GM23248 (cell line): ENCODE measurements around the gene CEP152. TPM values are rescaled to one million over a fixed set of nuclear protein-coding genes. Genes with fewer than 3 reads are reported as not detected.

ENCODE experiments used
- DNase-seq: peaks from one replicate; pipeline ENCODE4 v3.0.0-alpha.2; 2015
- H2AFZ ChIP-seq: fragments of 200-600 bp; sonication (generic); 2 replicates; pipeline ENCODE4 v1.6.1; 2016; ENCODE audit warnings: antibody characterized with exemption
- H3F3A ChIP-seq: fragments of 200-600 bp; sonication (generic); 2 replicates; pipeline ENCODE4 v1.6.1; 2016; ENCODE audit warnings: mild to moderate bottlenecking, antibody characterized with exemption, mixed run types; ENCODE audit not compliant: insufficient read depth
- H3K27ac ChIP-seq: fragments of 200-600 bp; sonication (generic); 2 replicates; pipeline ENCODE4 v1.5.1; 2016; ENCODE audit warnings: mild to moderate bottlenecking
- H3K27me3 ChIP-seq: fragments of 200-600 bp; sonication (generic); replicated peaks from 2 replicates; pipeline ENCODE4 v1.6.1; 2016; ENCODE audit warnings: mild to moderate bottlenecking; ENCODE audit not compliant: insufficient read depth
- H3K36me3 ChIP-seq: fragments of 200-600 bp; sonication (generic); 2 replicates; pipeline ENCODE4 v1.6.1; 2016; ENCODE audit warnings: low read depth, mild to moderate bottlenecking
- H3K4me1 ChIP-seq: fragments of 200-600 bp; sonication (generic); 2 replicates; pipeline ENCODE4 v1.6.1; 2016; ENCODE audit warnings: mild to moderate bottlenecking; ENCODE audit not compliant: insufficient read depth
- H3K4me2 ChIP-seq: fragments of 200-600 bp; sonication (generic); one replicate; pipeline ENCODE4 v1.6.1; 2016; ENCODE audit warnings: mild to moderate bottlenecking; ENCODE audit not compliant: unreplicated experiment
- H3K4me3 ChIP-seq: fragments of 200-600 bp; sonication (generic); 2 replicates; pipeline ENCODE4 v1.5.1; 2016; ENCODE audit warnings: mild to moderate bottlenecking
- H3K79me2 ChIP-seq: fragments of 200-600 bp; sonication (generic); 2 replicates; pipeline ENCODE4 v1.6.1; 2016; ENCODE audit warnings: mild to moderate bottlenecking; ENCODE audit not compliant: insufficient read depth
- H3K9ac ChIP-seq: fragments of 200-600 bp; sonication (generic); 2 replicates; pipeline ENCODE4 v1.6.1; 2016; ENCODE audit warnings: mild to moderate bottlenecking
- H3K9me2 ChIP-seq: fragments of 200-600 bp; sonication (generic); 2 replicates; pipeline ENCODE4 v1.6.1; 2016; ENCODE audit warnings: mixed run types, mild to moderate bottlenecking, moderate library complexity; ENCODE audit not compliant: insufficient read depth
- H3K9me3 ChIP-seq: fragments of 200-600 bp; sonication (generic); one replicate; pipeline ENCODE4 v1.6.1; 2017; ENCODE audit warnings: low read depth
- H4K20me1 ChIP-seq: fragments of 200-600 bp; sonication (generic); 2 replicates; pipeline ENCODE4 v1.6.0; 2016; ENCODE audit not compliant: insufficient read depth
- EZH2 ChIP-seq: fragments of 200-600 bp; sonication (generic); IDR thresholded peaks from 2 replicates; pipeline ENCODE4 v1.6.1; 2018; ENCODE audit warnings: antibody characterized with exemption, mild to moderate bottlenecking; ENCODE audit not compliant: insufficient read depth, poor library complexity, severe bottlenecking
- EZH2phosphoT487 ChIP-seq: fragments of 200-600 bp; sonication (generic); IDR thresholded peaks from 2 replicates; pipeline ENCODE4 v1.6.1; 2018; ENCODE audit warnings: antibody characterized with exemption, moderate library complexity, mild to moderate bottlenecking, low read depth; ENCODE audit not compliant: insufficient read depth
- WGBS, 2 experiments: methylation state at CpG; one replicate each; pipeline ENCODE4 v1.1.6; 2015 to 2017; ENCODE audit warnings: low lambda C conversion rate in 2 of 2, low coverage in 1 of 2; ENCODE audit errors: missing lambda C conversion rate in 2 of 2; 5-methylcytosine and 5-hydroxymethylcytosine counted together
- in situ Hi-C: fragments of 300-500 bp; cut with MboI; formaldehyde crosslinking; loops from 2 replicates; pipeline ENCODE4 v1.15.0; 2020
- polyA plus RNA-seq: library from polyadenylated mRNA; unstranded; fragments of >200 nt; fragmentation: Nextera tagmentation; extraction: Ambion mirVana; gene quantifications from 2 replicates; pipeline ENCODE4 v1.2.1, GENCODE V29; 2016
- total RNA-seq: library from RNA; depleted of rRNA; stranded (reverse); fragments of >200 nt; shearing (Covaris generic); gene quantifications from 2 replicates; pipeline ENCODE4 v1.2.3, GENCODE V29; 2014; rRNA removed

The CEP152 gene
- total RNA-seq (1.8 and 2.3 TPM in 2 replicates), polyA plus RNA-seq (3.6 and 3.9 TPM in 2 replicates)

- no peaks in the 10 kb centered on the region for H4K20me1 ChIP-seq
- TF ChIP-seq EZH2, result no peak
- no peak for TF ChIP-seq EZH2phosphoT487
- 1% methylated on average over 51 of the region's 51 CpGs for WGBS, 2 experiments
Measured at GRCh38 chr15:48810414-48811324, at the start of gene CEP152. Gene CEP152 (minus strand): TSS chr15:48811069. CDS start chr15:48805649, 5,420 bp downstream.

GRCh38 chr15:48859426-48859825 lies 48.6 kb upstream of the CEP152 start:
- Histone ChIP-seq H3K4me2 (peak overlapping the region; percentile 23), H3K79me2 (no peaks in the 10 kb centered on the region)
- WGBS, 2 experiments, result 89 to 91% methylated on average over 2 of the region's 2 CpGs

More at GRCh38 chr15:48810414-48811324, at the start of gene CEP152:
- no peaks in the 10 kb centered on the region for H3K9me3 ChIP-seq
- peak within 1 kb of the TSS; percentile 48 for H3K27ac ChIP-seq
- H3K4me2 ChIP-seq, result peak within 1 kb of the TSS; percentile 92
- peak within 1 kb of the TSS; percentile 96 for H2AFZ ChIP-seq
- peaks cover 34% of the 10 kb centered on the region for H3K79me2 ChIP-seq
- peaks cover 12% of the 10 kb centered on the region; the same call in 1 of the 2 replicates for H3K4me1 ChIP-seq
- no peaks in the 10 kb centered on the region for H3K9me2 ChIP-seq
- in situ Hi-C loops, result no loop called here
- H3K4me3 ChIP-seq, result peak within 1 kb of the TSS; percentile 95
- DNase-seq, result peak; percentile 99
- no peaks in the 10 kb centered on the region for H3K36me3 ChIP-seq
- H3F3A ChIP-seq, result no peaks in the 10 kb centered on the region; the same call in 1 of the 2 replicates
- no peaks in the 10 kb centered on the region for H3K27me3 ChIP-seq
- H3K9ac ChIP-seq, result peak within 1 kb of the TSS; percentile 86

GRCh38 chr15:48858401-48858800 lies 47.5 kb upstream of the CEP152 start:
- Histone ChIP-seq H3K27me3 (no peaks in the 10 kb centered on the region), H4K20me1 (no peaks in the 10 kb centered on the region), H3K4me1 (peaks cover 55% of the 10 kb centered on the region), H3K4me2 (peak overlapping the region; percentile 23), H2AFZ (peak overlapping the region; percentile 42; the same call in 1 of the 2 replicates), H3K9me3 (no peaks in the 10 kb centered on the region), H3K4me3 (no peak overlapping the region), H3K79me2 (no peaks in the 10 kb centered on the region), H3K36me3 (no peaks in the 10 kb centered on the region), H3K27ac (peak overlapping the region; percentile 24; the same call in 1 of the 2 replicates), H3K9ac (no peak overlapping the region), H3F3A (peaks cover 42% of the 10 kb centered on the region), H3K9me2 (no peaks in the 10 kb centered on the region)
- in situ Hi-C loops, result loop anchor here (25.0 kb wide), 2 partner anchors 554 to 1279 kb away; partner anchors contain the start of gene FGF7
- DNase-seq, result peak; percentile 70
- no peak for TF ChIP-seq EZH2phosphoT487
- TF ChIP-seq EZH2, result no peak
- 45 to 51% methylated on average over 2 of the region's 2 CpGs for WGBS, 2 experiments

More at GRCh38 chr15:48859426-48859825, 48.6 kb upstream of the CEP152 start:
- Histone ChIP-seq H4K20me1 (no peaks in the 10 kb centered on the region), H3K27ac (peak overlapping the region; percentile 24; the same call in 1 of the 2 replicates), H3K9ac (no peak overlapping the region), H3K27me3 (no peaks in the 10 kb centered on the region), H3K9me2 (no peaks in the 10 kb centered on the region), H3K36me3 (no peaks in the 10 kb centered on the region), H3K9me3 (no peaks in the 10 kb centered on the region), H3K4me1 (peaks cover 55% of the 10 kb centered on the region), H3K4me3 (no peak overlapping the region), H2AFZ (0 out of 2 replicates have a peak overlapping the region, but pooled peaks have one; percentile 13), H3F3A (peaks cover 38% of the 10 kb centered on the region)
- in situ Hi-C loops, result loop anchor here (25.0 kb wide), 2 partner anchors 553 to 1278 kb away; partner anchors contain the start of gene FGF7
- no peak for TF ChIP-seq EZH2
- TF ChIP-seq EZH2phosphoT487, result no peak
- DNase-seq, result peak; percentile 65

GRCh38 chr15:48856942-48857341 lies 46.1 kb upstream of the CEP152 start:
- in situ Hi-C loops, result loop anchor here (25.0 kb wide), 2 partner anchors 555 to 1280 kb away; partner anchors contain the start of gene FGF7

More at GRCh38 chr15:48856942-48857341, 46.1 kb upstream of the CEP152 start:
- Histone ChIP-seq H3K4me3 (no peak overlapping the region), H3K9me3 (no peaks in the 10 kb centered on the region), H3K79me2 (no peaks in the 10 kb centered on the region), H4K20me1 (no peaks in the 10 kb centered on the region), H3K4me2 (peak overlapping the region; percentile 58), H3K27ac (peak overlapping the region; percentile 39), H3K36me3 (no peaks in the 10 kb centered on the region), H3K4me1 (peaks cover 50% of the 10 kb centered on the region), H3K9ac (peak overlapping the region; percentile 21), H3K9me2 (no peaks in the 10 kb centered on the region), H3K27me3 (no peaks in the 10 kb centered on the region), H3F3A (peaks cover 42% of the 10 kb centered on the region), H2AFZ (peak overlapping the region; percentile 71)
- TF ChIP-seq EZH2, result no peak
- no peak for TF ChIP-seq EZH2phosphoT487
- WGBS, 2 experiments, result 9 to 10% methylated on average over 2 of the region's 2 CpGs
- DNase-seq, result peak; percentile 49
